ENCODE results near the gene FAM171A1. TPM values are rescaled to one million over a fixed set of nuclear protein-coding genes. Genes with fewer than 3 reads are reported as not detected.
A peak's percentile ranks its signal among the peaks of the same experiment; 100 is the strongest.

Gene FAM171A1
- total RNA-seq, 1 experiment from 2014 or later, result 19.2 TPM

- ChIA-PET CTCF (interaction anchor here (0.6 to 0.8 kb wide), 4 partner anchors 11 to 585 kb away, joined by 4 to 5 read pairs (median 4); no protein-coding TSS in a partner anchor), POLR2A (no interaction called here)
- no peaks in the 10 kb centered on the region for H3K27me3 ChIP-seq (ENCODE audit: control insufficient read depth, insufficient read depth, low read length)
- H3K4me3 ChIP-seq (ENCODE audit: low read depth in 2 of 2, low read length in 2 of 2), result peak overlapping the region; percentile 17 to 35; a peak in 2 of 4 replicates
- intact Hi-C loops (cut with micrococcal nuclease; ENCODE audit: unreplicated experiment), result no loop called here
- TF ChIP-seq TCF7L2 (IDR thresholded peaks at IDR 0.05; ENCODE audit: low read depth, low read length) (no peak), SIN3A (IDR thresholded peaks at IDR 0.05; ENCODE audit: borderline replicate concordance, insufficient read depth, low read depth, low read length) (no peak), POLR2AphosphoS5 (IDR thresholded peaks at IDR 0.05; ENCODE audit: low read depth, low read length) (no peak), REST (IDR thresholded peaks at IDR 0.05; ENCODE audit: insufficient read depth in 1 of 2, low read depth in 2 of 2, low read length in 1 of 2) (no peak), CTCF (IDR thresholded peaks at IDR 0.05) (no peak)
- no peaks in the 10 kb centered on the region for H3K9me3 ChIP-seq (ENCODE audit: control insufficient read depth, insufficient read depth, low read depth, low read length)
- no peak for DNase-seq (ENCODE audit: low read depth, low spot score)
- in situ Hi-C loops (cut with HindIII; ENCODE audit: low pct_unique_long_range_greater_than_20kb, low sequenced_read_pairs), result no loop called here
- BruUV-seq (replicated peaks), result no TSS peak
- ATAC-seq, result peak; percentile 85
- H3K27ac ChIP-seq (ENCODE audit: low read length), result peak overlapping the region; percentile 48; the same call in 1 of the 2 replicates
- H3K4me1 ChIP-seq (ENCODE audit: control insufficient read depth, insufficient read depth, low read length), result peaks cover 16% of the 10 kb centered on the region
- H3K36me3 ChIP-seq (ENCODE audit: control insufficient read depth, insufficient read depth, low read length), result no peaks in the 10 kb centered on the region; the same call in 1 of the 2 replicates
Measured at GRCh38 chr10:15168786-15169554, 202.1 kb downstream of the FAM171A1 start.

GRCh38 chr10:15168291-15168785 is 202.8 kb downstream of the FAM171A1 start, which contains the start of gene NMT2:
Gene NMT2 (minus strand): TSS chr10:15168693. CDS start chr10:15168612, 81 bp downstream.
- Histone ChIP-seq H3K27me3 (ENCODE audit: control insufficient read depth, insufficient read depth, low read length) (no peaks in the 10 kb centered on the region), H3K4me3 (ENCODE audit: low read depth in 2 of 2, low read length in 2 of 2) (peak within 1 kb of the TSS; percentile 64 to 70), H3K27ac (ENCODE audit: low read length) (peak within 1 kb of the TSS; percentile 79), H3K4me1 (ENCODE audit: control insufficient read depth, insufficient read depth, low read length) (peaks cover 16% of the 10 kb centered on the region), H3K36me3 (ENCODE audit: control insufficient read depth, insufficient read depth, low read length) (no peaks in the 10 kb centered on the region; the same call in 1 of the 2 replicates), H3K9me3 (ENCODE audit: control insufficient read depth, insufficient read depth, low read depth, low read length) (no peaks in the 10 kb centered on the region)
- CTCF ChIA-PET, result interaction anchor here (0.7 to 0.8 kb wide), 2 partner anchors 12 to 584 kb away, joined by 4 to 5 read pairs; no protein-coding TSS in a partner anchor
- no peak for DNase-seq (ENCODE audit: low read depth, low spot score)
- no peak for TF ChIP-seq REST (IDR thresholded peaks at IDR 0.05; ENCODE audit: insufficient read depth in 1 of 2, low read depth in 2 of 2, low read length in 1 of 2)
- TF ChIP-seq CTCF (IDR thresholded peaks at IDR 0.05), result peak; percentile 45
- TF ChIP-seq POLR2AphosphoS5 (IDR thresholded peaks at IDR 0.05; ENCODE audit: low read depth, low read length), result peak; percentile 53; the same call in 1 of the 2 replicates
- TF ChIP-seq TCF7L2 (IDR thresholded peaks at IDR 0.05; ENCODE audit: low read depth, low read length), result no peak
- 0 out of 2 replicates have a peak, but pooled peaks have one; percentile 20 for TF ChIP-seq SIN3A (IDR thresholded peaks at IDR 0.05; ENCODE audit: borderline replicate concordance, insufficient read depth, low read depth, low read length)
- peak; percentile 94 for ATAC-seq
- intact Hi-C loops (cut with micrococcal nuclease; ENCODE audit: unreplicated experiment) (no loop called here), in situ Hi-C loops (cut with HindIII; ENCODE audit: low pct_unique_long_range_greater_than_20kb, low sequenced_read_pairs) (no loop called here)
- no TSS peak for BruUV-seq (replicated peaks)
- POLR2A ChIA-PET, result no interaction called here
